ENCODE data around the gene SETX.

The SETX gene

GRCh38 chr9:132365986-132366385 lies 11.2 kb upstream of the SETX start:
- no peak for TF ChIP-seq CTCF (IDR thresholded peaks at IDR 0.05; ENCODE audit: low read depth, low read length, missing control alignments)
- H3K27ac ChIP-seq, result no peak overlapping the region
- H3K36me3 ChIP-seq (replicated peaks), result no peaks in the 10 kb centered on the region
- no peak overlapping the region for H3K4me3 ChIP-seq (ENCODE audit: low read depth, low read length)
- DNase-seq, result no peak
- in situ Hi-C loops (cut with HindIII; ENCODE audit: low pct_ligation_motif_present, low sequenced_read_pairs), result no loop called here
- H3K27me3 ChIP-seq (replicated peaks), result no peaks in the 10 kb centered on the region

- in situ Hi-C loops (cut with HindIII; ENCODE audit: low pct_ligation_motif_present, low sequenced_read_pairs), result no loop called here
- TF ChIP-seq CTCF (IDR thresholded peaks at IDR 0.05; ENCODE audit: low read depth, low read length, missing control alignments), result no peak
- Histone ChIP-seq H3K4me3 (ENCODE audit: low read depth, low read length) (no peak overlapping the region), H3K27me3 (replicated peaks) (no peaks in the 10 kb centered on the region), H3K27ac (no peak overlapping the region), H3K36me3 (replicated peaks) (no peaks in the 10 kb centered on the region)
- DNase-seq, result no peak
These were observed 9.3 kb upstream of the SETX start for GRCh38 chr9:132364068-132364467.

GRCh38 chr9:132357764-132358163 lies 3.0 kb upstream of the SETX start:
- Histone ChIP-seq H3K36me3 (replicated peaks) (peaks cover 5% of the 10 kb centered on the region), H3K27ac (no peak overlapping the region), H3K4me3 (ENCODE audit: low read depth, low read length) (no peak overlapping the region), H3K27me3 (replicated peaks) (no peaks in the 10 kb centered on the region)
- in situ Hi-C loops (cut with HindIII; ENCODE audit: low pct_ligation_motif_present, low sequenced_read_pairs), result no loop called here
- TF ChIP-seq CTCF (IDR thresholded peaks at IDR 0.05; ENCODE audit: low read depth, low read length, missing control alignments), result no peak
- DNase-seq, result no peak

DNA sequence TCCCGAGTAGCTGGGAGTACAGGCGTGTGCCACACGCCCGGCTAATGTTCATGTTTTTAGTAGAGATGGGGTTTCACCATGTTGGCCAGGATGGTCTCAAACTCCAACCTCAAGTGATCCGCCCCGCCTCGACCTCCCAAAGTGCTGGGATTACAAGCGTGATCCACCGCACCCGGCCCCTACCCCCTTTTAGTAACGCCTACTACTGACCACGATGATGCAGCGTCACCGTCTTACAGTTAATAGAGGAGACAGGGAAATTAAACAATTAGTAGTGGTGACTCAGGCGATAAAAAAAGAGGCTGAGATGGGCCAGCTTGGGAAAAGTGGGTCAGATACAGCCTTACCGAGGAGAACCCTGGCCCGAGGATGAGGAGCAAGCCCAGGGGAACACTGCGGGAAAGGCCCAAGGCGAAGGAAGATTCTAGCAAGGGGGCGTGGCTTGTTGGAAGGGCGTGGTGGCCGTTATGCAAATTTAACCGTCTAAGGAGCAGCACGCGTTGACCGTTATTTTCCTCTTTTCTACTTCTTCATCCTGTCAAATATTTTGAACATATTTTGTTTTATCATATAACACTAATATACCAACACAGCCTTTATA lies 1.6 kb upstream of the SETX start:
- DNase-seq, result no peak
- H3K27me3 ChIP-seq (replicated peaks), result no peaks in the 10 kb centered on the region
- H3K27ac ChIP-seq, result no peak overlapping the region
- no peak overlapping the region for H3K4me3 ChIP-seq (ENCODE audit: low read depth, low read length)
- H3K36me3 ChIP-seq (replicated peaks), result peaks cover 17% of the 10 kb centered on the region
- no peak for TF ChIP-seq CTCF (IDR thresholded peaks at IDR 0.05; ENCODE audit: low read depth, low read length, missing control alignments)
- in situ Hi-C loops (cut with HindIII; ENCODE audit: low pct_ligation_motif_present, low sequenced_read_pairs), result no loop called here

GRCh38 chr9:132351404-132352045 lies 3.3 kb downstream of the SETX start:
- no peak for TF ChIP-seq CTCF (IDR thresholded peaks at IDR 0.05; ENCODE audit: low read depth, low read length, missing control alignments)
- Histone ChIP-seq H3K4me3 (ENCODE audit: low read depth, low read length) (no peak overlapping the region), H3K27me3 (replicated peaks) (no peaks in the 10 kb centered on the region), H3K36me3 (replicated peaks) (peaks cover 47% of the 10 kb centered on the region), H3K27ac (no peak overlapping the region)
- no peak for DNase-seq
- in situ Hi-C loops (cut with HindIII; ENCODE audit: low pct_ligation_motif_present, low sequenced_read_pairs), result no loop called here

DNA sequence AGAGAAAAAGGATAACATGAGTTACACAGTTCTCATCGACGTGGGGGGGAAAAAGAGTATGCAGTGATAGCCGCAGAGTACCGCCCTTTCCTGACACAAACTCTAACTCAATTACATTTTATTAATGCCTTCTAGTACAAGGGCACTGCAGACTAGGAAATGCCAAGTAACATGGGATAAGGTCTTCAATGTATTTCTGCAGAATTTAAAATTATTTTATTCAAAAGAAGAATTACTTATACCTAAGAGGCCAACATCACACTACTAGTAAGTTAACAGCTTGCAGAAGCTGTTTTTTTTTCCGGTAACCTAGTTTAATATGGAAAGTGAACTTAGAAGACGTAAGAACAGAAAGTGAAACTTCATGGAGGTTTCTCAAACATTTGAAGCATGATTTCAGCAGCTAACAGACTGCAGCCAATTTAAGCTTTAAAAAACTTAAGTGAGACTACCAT lies 3.9 kb downstream of the SETX start:
- in situ Hi-C loops (cut with HindIII; ENCODE audit: low pct_ligation_motif_present, low sequenced_read_pairs), result no loop called here
- Histone ChIP-seq H3K36me3 (replicated peaks) (peaks cover 47% of the 10 kb centered on the region), H3K4me3 (ENCODE audit: low read depth, low read length) (no peak overlapping the region), H3K27me3 (replicated peaks) (no peaks in the 10 kb centered on the region), H3K27ac (no peak overlapping the region)
- no peak for DNase-seq
- no peak for TF ChIP-seq CTCF (IDR thresholded peaks at IDR 0.05; ENCODE audit: low read depth, low read length, missing control alignments)
